ENCODE measurements around the gene EPYC. TPM values are rescaled to one million over a fixed set of nuclear protein-coding genes. Genes with fewer than 3 reads are reported as not detected.

Gene EPYC
- total and polyA plus RNA-seq, 4 donors = 0.05 to 0.31 TPM; not detected in 2

GRCh38 chr12:90936230-90937005, 68.4 kb downstream of the EPYC start:
- Histone ChIP-seq H3K27ac (ENCODE audit: low read depth in 1 of 2, low read length in 1 of 2) (no peak overlapping the region), H3K9me3 (ENCODE audit: control insufficient read depth in 4 of 4, insufficient read depth in 3 of 4, low read length in 3 of 4) (no peaks in the 10 kb centered on the region), H3K36me3 (ENCODE audit: control insufficient read depth in 4 of 4, insufficient read depth in 4 of 4, low read length in 4 of 4) (no peaks in the 10 kb centered on the region), H3K9ac (ENCODE audit: insufficient read depth in 1 of 2, low read length in 2 of 2) (no peak overlapping the region), H3K27me3 (ENCODE audit: control insufficient read depth in 3 of 3, insufficient read depth in 3 of 3, low read length in 2 of 3) (no peaks in the 10 kb centered on the region), H3K4me3 (no peak overlapping the region), H3K4me1 (ENCODE audit: control insufficient read depth in 5 of 5, insufficient read depth in 5 of 5, low read length in 5 of 5) (peaks cover 0 to 33% (median 12%) of the 10 kb centered on the region in 5 donors)
- ATAC-seq (ENCODE audit: insufficient read depth, low FRiP score) (no peak), DNase-seq (no peak)
- TF ChIP-seq CTCF (IDR thresholded peaks at IDR 0.05; ENCODE audit: control extremely low read depth, extremely low read depth) = no peak
- WGBS, 2 donors = 94 to 97% methylated on average over 5 of the region's 5 CpGs

GRCh38 chr12:90925562-90925961, 79.2 kb downstream of the EPYC start:
- Histone ChIP-seq H3K36me3 (ENCODE audit: control insufficient read depth in 4 of 4, insufficient read depth in 4 of 4, low read length in 4 of 4) (no peaks in the 10 kb centered on the region), H3K27ac (ENCODE audit: low read depth in 1 of 2, low read length in 1 of 2) (no peak overlapping the region), H3K4me1 (ENCODE audit: control insufficient read depth in 5 of 5, insufficient read depth in 5 of 5, low read length in 5 of 5) (peaks cover 0 to 16% (median 0%) of the 10 kb centered on the region in 5 donors), H3K27me3 (ENCODE audit: control insufficient read depth in 3 of 3, insufficient read depth in 3 of 3, low read length in 2 of 3) (no peaks in the 10 kb centered on the region), H3K9me3 (ENCODE audit: control insufficient read depth in 4 of 4, insufficient read depth in 3 of 4, low read length in 3 of 4) (peaks cover 0 to 3% (median 0%) of the 10 kb centered on the region in 4 donors), H3K4me3 (no peak overlapping the region), H3K9ac (ENCODE audit: insufficient read depth in 1 of 2, low read length in 2 of 2) (no peak overlapping the region)
- ATAC-seq (ENCODE audit: insufficient read depth, low FRiP score) (no peak), DNase-seq (no peak)
- 65 to 75% methylated on average over 5 of the region's 5 CpGs for WGBS, 2 donors
- TF ChIP-seq CTCF (IDR thresholded peaks at IDR 0.05; ENCODE audit: control extremely low read depth, extremely low read depth) = no peak

GRCh38 chr12:90924406-90924805, 80.4 kb downstream of the EPYC start:
- ATAC-seq (ENCODE audit: insufficient read depth, low FRiP score) (no peak), DNase-seq (no peak)
- Histone ChIP-seq H3K27ac (ENCODE audit: low read depth in 1 of 2, low read length in 1 of 2) (no peak overlapping the region), H3K27me3 (ENCODE audit: control insufficient read depth in 3 of 3, insufficient read depth in 3 of 3, low read length in 2 of 3) (no peaks in the 10 kb centered on the region), H3K4me1 (ENCODE audit: control insufficient read depth in 5 of 5, insufficient read depth in 5 of 5, low read length in 5 of 5) (peaks cover 0 to 16% (median 0%) of the 10 kb centered on the region in 5 donors), H3K4me3 (no peak overlapping the region), H3K9ac (ENCODE audit: insufficient read depth in 1 of 2, low read length in 2 of 2) (no peak overlapping the region), H3K9me3 (ENCODE audit: control insufficient read depth in 4 of 4, insufficient read depth in 3 of 4, low read length in 3 of 4) (peaks cover 0 to under 1% (median 0%) of the 10 kb centered on the region in 4 donors), H3K36me3 (ENCODE audit: control insufficient read depth in 4 of 4, insufficient read depth in 4 of 4, low read length in 4 of 4) (no peaks in the 10 kb centered on the region)
- TF ChIP-seq CTCF (IDR thresholded peaks at IDR 0.05; ENCODE audit: control extremely low read depth, extremely low read depth) = no peak
- WGBS, 2 donors = 64 to 68% methylated on average over 1 of the region's 1 CpG
